ENCODE results near the gene PROM1. TPM values are rescaled to one million over a fixed set of nuclear protein-coding genes. Genes with fewer than 3 reads are reported as not detected.

PROM1 gene
- total and polyA plus RNA-seq, 2 experiments from 2014 or later = 36.6 to 66.6 TPM

- TF ChIP-seq, protein P1, sequence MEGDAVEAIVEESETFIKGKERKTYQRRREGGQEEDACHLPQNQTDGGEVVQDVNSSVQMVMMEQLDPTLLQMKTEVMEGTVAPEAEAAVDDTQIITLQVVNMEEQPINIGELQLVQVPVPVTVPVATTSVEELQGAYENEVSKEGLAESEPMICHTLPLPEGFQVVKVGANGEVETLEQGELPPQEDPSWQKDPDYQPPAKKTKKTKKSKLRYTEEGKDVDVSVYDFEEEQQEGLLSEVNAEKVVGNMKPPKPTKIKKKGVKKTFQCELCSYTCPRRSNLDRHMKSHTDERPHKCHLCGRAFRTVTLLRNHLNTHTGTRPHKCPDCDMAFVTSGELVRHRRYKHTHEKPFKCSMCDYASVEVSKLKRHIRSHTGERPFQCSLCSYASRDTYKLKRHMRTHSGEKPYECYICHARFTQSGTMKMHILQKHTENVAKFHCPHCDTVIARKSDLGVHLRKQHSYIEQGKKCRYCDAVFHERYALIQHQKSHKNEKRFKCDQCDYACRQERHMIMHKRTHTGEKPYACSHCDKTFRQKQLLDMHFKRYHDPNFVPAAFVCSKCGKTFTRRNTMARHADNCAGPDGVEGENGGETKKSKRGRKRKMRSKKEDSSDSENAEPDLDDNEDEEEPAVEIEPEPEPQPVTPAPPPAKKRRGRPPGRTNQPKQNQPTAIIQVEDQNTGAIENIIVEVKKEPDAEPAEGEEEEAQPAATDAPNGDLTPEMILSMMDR (conservative IDR thresholded peaks at IDR 0.05; ENCODE audit: low read depth in 2 of 2) = peak; percentile 36 to 60; a peak in 3 of 4 replicates
Measured at GRCh38 chr4:15964159-15964558, 119.7 kb downstream of the PROM1 start (continued).

- Mint-ChIP-seq H3K4me3 (no peak overlapping the region), H3K36me3 (ENCODE audit: low read depth) (peaks cover 24% of the 10 kb centered on the region), H3K4me1 (peaks cover 8% of the 10 kb centered on the region), H3K9me3 (peaks cover 16% of the 10 kb centered on the region), H3K27me3 (ENCODE audit: insufficient read depth, low read depth, poor library complexity) (no peaks in the 10 kb centered on the region), H3K27ac (no peak overlapping the region)
- Histone ChIP-seq H3K9me2 (ENCODE audit: insufficient read depth) (no peaks in the 10 kb centered on the region), H3F3A (replicated peaks; ENCODE audit: low read depth) (0 out of 2 replicates have a peak, but pooled peaks cover 3% of the 10 kb centered on the region), H3K4me2 (no peak overlapping the region), H3K4me3 (no peak overlapping the region), H3K27ac (ENCODE audit: low read depth) (no peak overlapping the region), H4K20me1 (replicated peaks; ENCODE audit: insufficient read depth) (no peaks in the 10 kb centered on the region), H3K79me2 (replicated peaks; ENCODE audit: insufficient read depth) (no peaks in the 10 kb centered on the region), H3K36me3 (ENCODE audit: insufficient read depth) (no peaks in the 10 kb centered on the region; the same call in 1 of the 2 replicates), H3K4me1 (ENCODE audit: insufficient read depth) (no peaks in the 10 kb centered on the region; the same call in 1 of the 2 replicates), H3K27me3 (ENCODE audit: insufficient read depth) (no peaks in the 10 kb centered on the region), H2AFZ (0 out of 2 replicates have a peak overlapping the region, but pooled peaks have one; percentile 14)
- DNase-seq (ENCODE audit: low spot score) = no peak
- peak; percentile 15 for ATAC-seq
- TF ChIP-seq ZNF114 (CRISPR knock-in tag; IDR thresholded peaks at IDR 0.05) (no peak), EZH2phosphoT487 (IDR thresholded peaks at IDR 0.05; ENCODE audit: unreplicated experiment) (no peak), NANOG (IDR thresholded peaks at IDR 0.05; ENCODE audit: borderline replicate concordance) (no peak), REST (IDR thresholded peaks at IDR 0.05; ENCODE audit: unreplicated experiment) (no peak), STAT1 (IDR thresholded peaks at IDR 0.05; ENCODE audit: unreplicated experiment) (no peak), JUNB (IDR thresholded peaks at IDR 0.05; ENCODE audit: unreplicated experiment) (no peak), POLR2AphosphoS5 (IDR thresholded peaks at IDR 0.05; ENCODE audit: low read depth) (no peak)
- TF ChIP-seq, protein P2, sequence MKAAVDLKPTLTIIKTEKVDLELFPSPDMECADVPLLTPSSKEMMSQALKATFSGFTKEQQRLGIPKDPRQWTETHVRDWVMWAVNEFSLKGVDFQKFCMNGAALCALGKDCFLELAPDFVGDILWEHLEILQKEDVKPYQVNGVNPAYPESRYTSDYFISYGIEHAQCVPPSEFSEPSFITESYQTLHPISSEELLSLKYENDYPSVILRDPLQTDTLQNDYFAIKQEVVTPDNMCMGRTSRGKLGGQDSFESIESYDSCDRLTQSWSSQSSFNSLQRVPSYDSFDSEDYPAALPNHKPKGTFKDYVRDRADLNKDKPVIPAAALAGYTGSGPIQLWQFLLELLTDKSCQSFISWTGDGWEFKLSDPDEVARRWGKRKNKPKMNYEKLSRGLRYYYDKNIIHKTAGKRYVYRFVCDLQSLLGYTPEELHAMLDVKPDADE (IDR thresholded peaks at IDR 0.05) = no peak
- TF ChIP-seq, protein P3, sequence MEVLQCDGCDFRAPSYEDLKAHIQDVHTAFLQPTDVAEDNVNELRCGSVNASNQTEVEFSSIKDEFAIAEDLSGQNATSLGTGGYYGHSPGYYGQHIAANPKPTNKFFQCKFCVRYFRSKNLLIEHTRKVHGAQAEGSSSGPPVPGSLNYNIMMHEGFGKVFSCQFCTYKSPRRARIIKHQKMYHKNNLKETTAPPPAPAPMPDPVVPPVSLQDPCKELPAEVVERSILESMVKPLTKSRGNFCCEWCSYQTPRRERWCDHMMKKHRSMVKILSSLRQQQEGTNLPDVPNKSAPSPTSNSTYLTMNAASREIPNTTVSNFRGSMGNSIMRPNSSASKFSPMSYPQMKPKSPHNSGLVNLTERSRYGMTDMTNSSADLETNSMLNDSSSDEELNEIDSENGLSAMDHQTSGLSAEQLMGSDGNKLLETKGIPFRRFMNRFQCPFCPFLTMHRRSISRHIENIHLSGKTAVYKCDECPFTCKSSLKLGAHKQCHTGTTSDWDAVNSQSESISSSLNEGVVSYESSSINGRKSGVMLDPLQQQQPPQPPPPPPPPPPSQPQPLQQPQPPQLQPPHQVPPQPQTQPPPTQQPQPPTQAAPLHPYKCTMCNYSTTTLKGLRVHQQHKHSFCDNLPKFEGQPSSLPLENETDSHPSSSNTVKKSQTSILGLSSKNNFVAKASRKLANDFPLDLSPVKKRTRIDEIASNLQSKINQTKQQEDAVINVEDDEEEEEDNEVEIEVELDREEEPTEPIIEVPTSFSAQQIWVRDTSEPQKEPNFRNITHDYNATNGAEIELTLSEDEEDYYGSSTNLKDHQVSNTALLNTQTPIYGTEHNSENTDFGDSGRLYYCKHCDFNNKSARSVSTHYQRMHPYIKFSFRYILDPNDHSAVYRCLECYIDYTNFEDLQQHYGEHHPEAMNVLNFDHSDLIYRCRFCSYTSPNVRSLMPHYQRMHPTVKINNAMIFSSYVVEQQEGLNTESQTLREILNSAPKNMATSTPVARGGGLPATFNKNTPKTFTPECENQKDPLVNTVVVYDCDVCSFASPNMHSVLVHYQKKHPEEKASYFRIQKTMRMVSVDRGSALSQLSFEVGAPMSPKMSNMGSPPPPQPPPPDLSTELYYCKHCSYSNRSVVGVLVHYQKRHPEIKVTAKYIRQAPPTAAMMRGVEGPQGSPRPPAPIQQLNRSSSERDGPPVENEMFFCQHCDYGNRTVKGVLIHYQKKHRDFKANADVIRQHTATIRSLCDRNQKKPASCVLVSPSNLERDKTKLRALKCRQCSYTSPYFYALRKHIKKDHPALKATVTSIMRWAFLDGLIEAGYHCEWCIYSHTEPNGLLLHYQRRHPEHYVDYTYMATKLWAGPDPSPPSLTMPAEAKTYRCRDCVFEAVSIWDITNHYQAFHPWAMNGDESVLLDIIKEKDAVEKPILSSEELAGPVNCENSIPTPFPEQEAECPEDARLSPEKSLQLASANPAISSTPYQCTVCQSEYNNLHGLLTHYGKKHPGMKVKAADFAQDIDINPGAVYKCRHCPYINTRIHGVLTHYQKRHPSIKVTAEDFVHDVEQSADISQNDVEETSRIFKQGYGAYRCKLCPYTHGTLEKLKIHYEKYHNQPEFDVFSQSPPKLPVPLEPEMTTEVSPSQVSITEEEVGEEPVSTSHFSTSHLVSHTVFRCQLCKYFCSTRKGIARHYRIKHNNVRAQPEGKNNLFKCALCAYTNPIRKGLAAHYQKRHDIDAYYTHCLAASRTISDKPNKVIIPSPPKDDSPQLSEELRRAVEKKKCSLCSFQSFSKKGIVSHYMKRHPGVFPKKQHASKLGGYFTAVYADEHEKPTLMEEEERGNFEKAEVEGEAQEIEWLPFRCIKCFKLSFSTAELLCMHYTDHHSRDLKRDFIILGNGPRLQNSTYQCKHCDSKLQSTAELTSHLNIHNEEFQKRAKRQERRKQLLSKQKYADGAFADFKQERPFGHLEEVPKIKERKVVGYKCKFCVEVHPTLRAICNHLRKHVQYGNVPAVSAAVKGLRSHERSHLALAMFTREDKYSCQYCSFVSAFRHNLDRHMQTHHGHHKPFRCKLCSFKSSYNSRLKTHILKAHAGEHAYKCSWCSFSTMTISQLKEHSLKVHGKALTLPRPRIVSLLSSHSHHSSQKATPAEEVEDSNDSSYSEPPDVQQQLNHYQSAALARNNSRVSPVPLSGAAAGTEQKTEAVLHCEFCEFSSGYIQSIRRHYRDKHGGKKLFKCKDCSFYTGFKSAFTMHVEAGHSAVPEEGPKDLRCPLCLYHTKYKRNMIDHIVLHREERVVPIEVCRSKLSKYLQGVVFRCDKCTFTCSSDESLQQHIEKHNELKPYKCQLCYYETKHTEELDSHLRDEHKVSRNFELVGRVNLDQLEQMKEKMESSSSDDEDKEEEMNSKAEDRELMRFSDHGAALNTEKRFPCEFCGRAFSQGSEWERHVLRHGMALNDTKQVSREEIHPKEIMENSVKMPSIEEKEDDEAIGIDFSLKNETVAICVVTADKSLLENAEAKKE (CRISPR knock-in tag; IDR thresholded peaks at IDR 0.05) = no peak
- TF ChIP-seq, protein P1 (conservative IDR thresholded peaks at IDR 0.05; ENCODE audit: low read depth in 2 of 2) = no peak
Measured at GRCh38 chr4:15963576-15963975, 120.2 kb downstream of the PROM1 start.
